GM13976 (cell line): ENCODE measurements around the gene LRCOL1.

Experiments
- DNase-seq: peaks from one replicate; pipeline ENCODE4 v3.0.0; 2012; ENCODE audit warnings: low spot score
- CTCF ChIP-seq: IDR thresholded peaks from 2 replicates; pipeline ENCODE4 v1.5.1; 2012; ENCODE audit warnings: borderline replicate concordance, mild to moderate bottlenecking; ENCODE audit not compliant: insufficient read depth; ENCODE audit errors: extremely low read depth, missing control alignments, control extremely low read depth
- in situ Hi-C: fragments of 300-500 bp; cut with MboI; formaldehyde crosslinking; loops from one replicate; pipeline ENCODE4 v1.12.0; 2022; ENCODE audit warnings: low sequenced_read_pairs, mixed read lengths, inconsistent platforms; ENCODE audit not compliant: unreplicated experiment

The LRCOL1 gene

GRCh38 chr12:132568301-132568700 is 42.1 kb downstream of the LRCOL1 start:
- DNase-seq: no peak
- in situ Hi-C loops: no loop called here
- TF ChIP-seq CTCF: no peak

GRCh38 chr12:132566516-132567131 is 43.8 kb downstream of the LRCOL1 start:
- no peak for TF ChIP-seq CTCF
- no peak for DNase-seq
- in situ Hi-C loops: no loop called here

GRCh38 chr12:132565365-132565764 is 45.0 kb downstream of the LRCOL1 start:
- in situ Hi-C loops: no loop called here

GRCh38 chr12:132563911-132564310 is 46.5 kb downstream of the LRCOL1 start:
- in situ Hi-C loops: no loop called here

More at GRCh38 chr12:132565365-132565764, 45.0 kb downstream of the LRCOL1 start:
- no peak for DNase-seq
- TF ChIP-seq CTCF: no peak

GRCh38 chr12:132562489-132563021 is 47.8 kb downstream of the LRCOL1 start:
- no peak for TF ChIP-seq CTCF
- in situ Hi-C loops: no loop called here
- no peak for DNase-seq

More at GRCh38 chr12:132563911-132564310, 46.5 kb downstream of the LRCOL1 start:
- DNase-seq: no peak
- TF ChIP-seq CTCF: no peak

GRCh38 chr12:132561427-132562156 is 48.8 kb downstream of the LRCOL1 start:
- DNase-seq: peak; percentile 73
- TF ChIP-seq CTCF: peak; percentile 21
- in situ Hi-C loops: no loop called here
